ENCODE data around the gene CDK6.

DNA sequence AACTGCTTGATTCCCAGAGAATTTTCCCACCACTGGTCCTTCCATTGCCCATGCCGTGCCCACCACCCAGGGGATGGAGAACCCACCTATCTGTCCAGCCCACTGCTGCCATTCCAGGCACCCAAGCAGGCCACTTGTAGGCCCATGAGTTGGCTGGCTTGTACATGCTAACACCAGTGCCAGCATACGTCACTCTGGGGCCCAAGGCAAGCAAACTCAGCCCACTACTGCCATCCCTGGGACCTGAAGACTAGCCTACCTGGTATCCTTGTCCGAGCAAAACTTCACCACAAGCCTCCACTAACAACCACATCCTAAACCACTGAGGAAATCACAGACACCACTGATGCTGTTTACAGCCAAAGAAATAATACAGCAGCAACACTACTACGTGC is 44.7 kb upstream of the CDK6 start:
- no peak for TF ChIP-seq CTCF (IDR thresholded peaks at IDR 0.05; ENCODE audit: low read length)
- TF ChIP-seq EZH2 (IDR thresholded peaks at IDR 0.05; ENCODE audit: borderline replicate concordance, low read length): no peak

Data from OCI-LY1 (cell line).